NOMO-1 treated with dmso at 0.1 percent for 144 hours (cell line): ENCODE data around the gene GRK4.
"Not testable (repeated sequence)": the region's sequence is repeated elsewhere in the genome, so short reads cannot be mapped to it uniquely, and the experiment has no call there.

Experiments used
- DNase-seq: peaks from one replicate; lab custom pipeline; 2025; ENCODE audit not compliant: unreplicated experiment; lab: John Stamatoyannopoulos, UW

Gene GRK4

GRCh38 chr4:2941138-2942036 is 22.0 kb upstream of the GRK4 start:
- DNase-seq, result no peak

DNA sequence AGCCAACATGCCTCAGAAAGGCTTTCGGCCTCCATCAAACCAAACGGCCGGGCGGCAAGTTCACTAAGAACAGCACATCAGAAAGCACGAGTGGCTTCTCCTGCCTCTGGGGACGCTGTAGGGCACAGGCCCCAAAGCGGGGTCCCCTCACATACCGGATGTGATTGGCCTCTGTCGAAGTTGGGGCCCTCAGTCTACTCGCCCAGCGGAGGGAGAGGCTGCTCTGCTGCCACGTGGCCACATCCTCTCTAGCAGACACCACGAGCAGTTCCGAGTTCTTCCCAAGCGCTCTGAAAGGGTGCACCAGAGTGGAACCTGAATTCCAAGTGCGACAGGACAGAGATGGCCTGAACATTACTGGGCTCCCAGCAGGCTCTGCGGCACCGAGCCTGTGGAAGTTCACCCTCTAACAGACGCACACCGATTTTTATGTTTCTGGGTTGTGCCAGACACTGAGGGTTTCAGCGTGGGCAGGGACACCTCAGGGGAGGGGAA is 21.3 kb upstream of the GRK4 start:
- no peak for DNase-seq

DNA sequence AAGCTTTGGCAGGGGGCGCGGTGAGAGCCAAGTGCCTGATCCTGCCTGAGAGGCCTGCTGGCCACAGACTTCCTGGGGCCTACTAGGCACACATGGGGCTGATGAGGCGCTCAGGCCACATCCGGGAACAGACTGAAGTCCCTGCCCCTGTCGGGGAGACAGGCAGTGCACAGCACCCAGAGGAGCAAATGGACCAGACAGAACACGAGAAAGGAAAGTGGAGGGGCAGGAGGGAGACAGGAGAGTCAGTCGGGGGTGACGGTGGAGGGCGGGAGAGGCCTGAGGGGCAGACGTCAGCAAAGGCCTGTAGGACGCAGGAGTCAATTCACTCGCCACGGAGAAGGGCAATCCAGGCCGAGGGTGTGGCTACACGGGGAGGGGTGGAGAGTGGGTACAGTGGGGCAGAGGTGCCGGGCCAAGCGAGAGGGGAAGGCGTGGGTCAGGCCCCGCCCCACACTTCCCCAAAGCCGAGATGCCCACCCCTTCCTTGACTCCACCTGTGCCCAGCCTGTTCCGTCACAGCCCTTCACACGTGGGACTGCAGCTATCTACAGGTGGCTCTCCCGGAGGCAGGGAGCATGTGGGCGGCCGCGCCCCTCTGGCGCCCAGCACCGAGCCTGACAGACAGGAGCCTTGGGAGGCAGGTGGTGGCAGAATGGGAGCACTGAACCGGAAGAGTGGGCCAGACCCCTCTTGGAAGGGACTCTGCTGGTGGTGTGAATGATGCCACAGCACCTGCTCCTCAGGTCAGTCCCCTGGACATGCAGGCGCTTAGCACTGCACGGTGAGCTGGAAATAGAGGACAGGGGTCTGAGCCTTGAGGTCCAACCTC is 20.6 kb upstream of the GRK4 start:
- DNase-seq, result no peak

DNA sequence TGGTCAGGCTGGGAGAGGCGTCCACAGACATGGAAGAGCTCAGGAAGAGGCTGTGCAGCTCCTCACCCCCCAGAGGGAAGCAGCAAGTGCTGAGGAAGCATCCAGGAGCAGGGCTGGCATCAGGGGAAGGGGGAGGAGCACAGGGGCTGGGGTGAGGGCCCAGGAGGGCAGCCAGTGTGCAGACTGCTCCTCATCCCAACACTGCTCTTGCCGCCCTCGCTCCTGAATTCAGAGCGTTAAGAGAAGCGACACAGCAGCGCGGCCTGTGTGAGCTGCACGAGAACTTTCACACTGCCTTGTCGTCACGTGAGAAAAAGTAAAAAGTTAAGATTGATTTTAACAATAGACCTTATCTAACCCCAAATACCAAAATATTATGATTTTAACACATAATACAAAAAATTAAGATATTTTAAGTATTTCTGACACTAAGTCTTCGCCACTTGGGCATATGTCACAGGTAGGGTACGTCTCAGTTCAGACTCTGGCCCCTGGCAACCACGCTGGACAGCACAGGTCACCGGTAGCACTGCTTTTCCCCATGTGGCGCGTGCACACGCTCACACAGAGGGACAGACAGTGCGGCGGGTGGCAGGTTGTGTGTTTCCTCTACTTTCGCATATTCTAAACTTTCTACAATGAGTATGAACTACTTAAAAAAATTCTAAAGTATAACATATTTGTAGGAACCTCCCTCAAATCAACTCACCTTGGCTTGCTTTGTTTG is 19.8 kb upstream of the GRK4 start:
- DNase-seq, result no peak

DNA sequence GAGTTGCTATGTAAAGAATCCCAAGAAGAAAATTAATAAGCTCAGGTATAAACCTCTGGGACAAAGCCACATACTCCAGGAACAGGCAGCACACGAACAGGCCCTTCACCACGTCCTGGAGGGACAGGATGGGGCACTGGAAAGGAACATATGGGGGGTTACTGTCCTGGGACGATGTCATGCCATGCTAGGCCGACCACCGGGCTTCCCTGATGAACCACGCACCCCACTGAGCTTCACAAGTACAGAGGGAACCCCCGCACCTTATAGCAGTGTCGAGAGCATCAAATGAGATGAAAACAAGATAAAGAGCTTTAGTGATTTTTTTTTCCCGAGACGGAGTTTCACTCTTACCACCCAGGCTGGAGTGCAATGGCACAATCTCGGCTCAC is 19.3 kb upstream of the GRK4 start:
- no peak for DNase-seq

- DNase-seq, result no peak
These were observed 18.5 kb upstream of the GRK4 start for GRCh38 chr4:2944586-2945526.

DNA sequence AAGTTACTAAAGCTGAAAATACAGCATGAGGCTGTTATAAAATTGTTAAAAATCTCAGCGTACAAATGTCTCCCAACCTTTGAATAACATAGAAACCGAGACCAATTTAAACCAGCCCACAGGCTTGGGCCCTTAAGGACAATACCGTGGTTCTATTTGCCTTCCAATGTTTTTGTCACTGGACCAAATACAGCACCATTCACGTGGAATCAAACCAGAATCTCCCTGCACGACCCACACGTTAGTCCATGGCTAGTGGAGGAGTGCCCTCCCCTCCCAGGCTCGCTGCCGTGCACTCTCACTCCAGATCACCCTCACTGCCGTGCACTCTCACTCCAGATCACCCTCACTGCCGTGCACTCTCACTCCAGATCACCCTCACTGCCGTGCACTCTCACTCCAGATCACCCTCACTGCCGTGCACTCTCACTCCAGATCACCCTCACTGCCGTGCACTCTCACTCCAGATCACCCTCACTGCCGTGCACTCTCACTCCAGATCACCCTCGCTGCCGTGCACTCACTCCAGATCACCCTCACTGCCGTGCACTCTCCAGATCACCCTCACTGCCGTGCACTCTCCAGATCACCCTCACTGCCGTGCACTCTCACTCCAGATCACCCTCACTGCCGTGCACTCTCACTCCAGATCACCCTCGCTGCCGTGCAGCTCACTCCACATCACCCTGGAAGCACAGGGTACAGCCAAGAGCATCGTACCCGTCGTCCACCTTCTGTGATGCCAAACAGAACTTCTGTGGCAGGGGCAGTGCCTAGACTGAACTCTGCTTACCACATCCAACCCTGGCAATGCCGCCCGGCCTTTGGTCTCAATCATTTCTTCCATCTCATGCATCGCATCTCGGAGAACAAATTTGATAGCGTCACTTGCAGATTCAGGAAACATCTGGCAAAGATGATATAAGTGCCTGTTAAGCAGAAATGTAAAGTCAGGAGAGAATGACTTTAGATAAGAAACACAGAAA is 17.5 kb upstream of the GRK4 start:
- not testable (repeated sequence) for DNase-seq

DNA sequence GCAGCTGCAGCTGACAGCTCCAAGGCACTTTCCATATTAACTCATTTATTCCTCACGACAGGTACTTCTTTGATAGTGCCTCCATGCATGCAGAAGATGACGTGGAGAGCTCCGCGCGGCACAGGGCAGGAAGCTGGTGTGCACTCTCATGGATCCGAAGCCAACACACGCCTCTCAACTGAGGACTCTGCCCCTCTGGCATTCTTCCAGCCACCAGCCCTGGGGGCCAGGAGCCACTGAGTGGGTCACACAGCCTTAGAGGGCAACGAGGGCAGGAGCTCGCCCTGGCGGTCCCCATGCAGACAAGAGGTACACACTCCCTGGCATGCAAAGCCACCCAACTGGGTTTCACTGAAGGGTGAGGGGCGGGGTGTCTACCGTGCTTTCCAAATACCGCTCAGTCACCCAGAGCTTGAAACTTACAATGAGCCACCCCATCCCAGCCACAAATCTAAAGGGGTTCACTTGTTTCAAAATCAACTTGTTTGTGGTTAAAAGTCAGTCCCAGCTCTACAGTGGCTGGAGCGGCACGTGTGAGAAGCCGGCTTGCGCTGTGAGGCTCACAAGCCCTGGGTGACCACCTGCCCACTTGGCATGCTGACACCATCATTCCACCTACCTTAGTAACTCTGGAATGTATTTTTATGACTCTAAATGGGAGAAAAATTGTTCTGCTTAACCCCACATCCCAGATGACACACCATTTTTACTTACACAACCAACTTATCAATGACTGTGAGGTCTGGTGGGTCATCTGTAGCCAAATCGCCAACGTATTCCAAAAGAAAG is 16.4 kb upstream of the GRK4 start:
- DNase-seq, result no peak

GRCh38 chr4:2947926-2948325 is 15.4 kb upstream of the GRK4 start:
- DNase-seq, result no peak

DNA sequence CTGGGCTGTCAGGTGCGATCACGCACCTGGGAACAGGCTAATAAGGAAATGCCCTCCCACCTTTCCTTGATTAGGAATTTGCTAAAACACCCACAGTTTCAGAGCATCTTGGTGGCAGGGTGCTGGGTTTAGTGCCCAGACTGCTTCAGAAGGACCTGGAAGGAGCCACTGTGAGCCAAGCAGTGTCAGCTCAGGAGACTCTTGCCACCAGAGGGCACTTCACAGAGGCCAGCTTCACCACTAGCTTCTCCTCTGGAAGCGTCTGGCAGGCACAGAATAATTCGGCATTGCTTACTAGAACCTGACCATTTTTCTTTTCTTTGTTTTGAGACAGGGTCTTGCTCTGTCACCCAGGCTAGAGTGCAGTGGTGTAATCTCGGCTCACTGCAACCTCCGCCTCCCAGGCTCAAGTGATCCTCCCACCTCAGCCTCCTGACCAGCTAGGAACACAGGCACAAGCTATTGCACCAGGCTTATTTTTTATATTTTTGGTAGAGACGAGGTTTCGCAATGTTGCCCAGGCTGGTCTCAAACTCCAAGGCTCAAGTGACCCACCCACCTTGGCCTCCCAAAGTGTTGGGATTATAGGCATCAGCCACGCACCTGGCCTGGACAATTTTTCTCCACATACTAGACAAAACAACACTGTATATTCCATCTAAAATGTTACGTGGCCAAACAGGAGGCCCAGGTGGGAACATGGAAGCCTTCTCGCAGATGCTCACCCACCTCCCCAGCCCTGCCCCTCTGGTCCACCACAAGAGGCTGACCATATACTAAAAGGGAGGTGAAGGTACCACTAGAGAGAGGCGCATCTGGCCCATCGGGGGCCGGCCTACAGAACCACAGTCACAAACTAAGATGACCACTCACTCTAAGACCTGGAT is 14.2 kb upstream of the GRK4 start:
- DNase-seq, result no peak

DNA sequence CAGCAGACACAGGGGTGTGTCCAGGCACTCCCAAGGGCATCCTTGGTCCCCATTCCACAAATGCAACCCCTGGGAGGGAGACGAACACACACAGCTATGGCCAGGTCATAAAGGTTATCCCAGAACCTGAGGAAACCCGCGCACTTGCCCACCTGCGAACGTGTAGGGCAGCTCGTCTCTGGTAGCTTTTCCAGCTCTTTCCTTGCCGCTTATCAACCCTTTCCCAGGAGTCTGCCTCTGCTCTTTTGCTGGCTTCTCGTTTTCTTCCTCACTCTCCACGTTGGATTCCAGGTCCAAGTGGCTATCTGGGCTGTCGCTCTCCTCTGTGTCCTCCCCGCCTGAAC is 13.6 kb upstream of the GRK4 start:
- no peak for DNase-seq

DNA sequence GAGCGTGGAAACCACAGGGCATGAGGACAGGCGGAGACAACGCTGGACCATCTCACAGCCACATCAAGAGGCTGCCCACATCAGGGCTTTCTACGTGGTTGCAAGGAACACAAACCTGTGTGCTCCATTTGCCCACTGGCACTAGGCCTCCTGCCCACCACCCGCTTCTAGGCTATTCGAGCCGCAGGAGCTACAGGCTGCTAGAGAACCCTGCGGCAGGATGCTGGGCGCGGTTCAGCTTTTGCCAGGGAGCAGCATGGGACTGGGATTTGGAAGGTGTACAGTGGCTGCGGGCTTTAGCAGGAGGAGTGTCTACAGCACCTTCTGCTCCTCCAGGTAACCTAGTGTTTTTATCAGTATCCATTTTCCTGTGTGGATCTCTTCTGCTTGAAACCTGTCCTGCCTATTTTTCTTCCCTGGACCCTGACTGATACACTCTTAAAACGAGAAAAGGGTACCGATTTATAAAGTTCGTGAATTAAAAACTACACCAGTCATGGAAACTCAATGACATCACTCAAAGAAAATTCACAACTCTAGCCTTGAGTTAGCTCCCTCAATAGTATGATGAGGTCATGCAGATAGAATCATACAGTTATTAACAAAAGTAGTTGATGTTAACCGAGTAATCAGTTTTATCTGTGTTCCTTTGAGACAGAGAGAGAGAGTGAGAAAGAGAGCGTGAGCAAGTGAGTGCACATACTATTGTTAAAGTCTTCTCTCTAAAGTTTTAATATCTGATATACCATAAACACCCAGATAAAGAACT is 13.0 kb upstream of the GRK4 start:
- DNase-seq, result no peak

DNA sequence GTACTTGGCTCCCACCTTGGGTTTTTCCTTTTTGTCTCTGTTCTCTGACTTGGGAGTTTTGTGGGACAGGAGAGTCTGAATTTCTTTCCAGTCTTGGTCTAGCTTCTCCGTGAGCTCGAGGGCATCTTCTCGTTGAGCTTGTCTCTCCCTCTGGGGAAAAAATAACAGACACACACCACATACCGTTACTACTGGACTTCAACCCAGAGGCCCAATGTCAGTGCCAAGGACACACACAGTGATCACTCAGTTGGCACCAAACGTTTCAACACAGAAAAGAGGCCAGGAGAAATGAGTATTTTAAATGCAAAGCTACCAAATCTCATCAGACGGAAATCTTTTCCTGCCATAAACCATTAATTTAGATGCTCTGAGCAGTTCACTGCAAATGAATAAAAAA is 9.9 kb upstream of the GRK4 start:
- DNase-seq, result no peak

- no peak for DNase-seq
These were observed 8.8 kb upstream of the GRK4 start for GRCh38 chr4:2954358-2955185.

DNA sequence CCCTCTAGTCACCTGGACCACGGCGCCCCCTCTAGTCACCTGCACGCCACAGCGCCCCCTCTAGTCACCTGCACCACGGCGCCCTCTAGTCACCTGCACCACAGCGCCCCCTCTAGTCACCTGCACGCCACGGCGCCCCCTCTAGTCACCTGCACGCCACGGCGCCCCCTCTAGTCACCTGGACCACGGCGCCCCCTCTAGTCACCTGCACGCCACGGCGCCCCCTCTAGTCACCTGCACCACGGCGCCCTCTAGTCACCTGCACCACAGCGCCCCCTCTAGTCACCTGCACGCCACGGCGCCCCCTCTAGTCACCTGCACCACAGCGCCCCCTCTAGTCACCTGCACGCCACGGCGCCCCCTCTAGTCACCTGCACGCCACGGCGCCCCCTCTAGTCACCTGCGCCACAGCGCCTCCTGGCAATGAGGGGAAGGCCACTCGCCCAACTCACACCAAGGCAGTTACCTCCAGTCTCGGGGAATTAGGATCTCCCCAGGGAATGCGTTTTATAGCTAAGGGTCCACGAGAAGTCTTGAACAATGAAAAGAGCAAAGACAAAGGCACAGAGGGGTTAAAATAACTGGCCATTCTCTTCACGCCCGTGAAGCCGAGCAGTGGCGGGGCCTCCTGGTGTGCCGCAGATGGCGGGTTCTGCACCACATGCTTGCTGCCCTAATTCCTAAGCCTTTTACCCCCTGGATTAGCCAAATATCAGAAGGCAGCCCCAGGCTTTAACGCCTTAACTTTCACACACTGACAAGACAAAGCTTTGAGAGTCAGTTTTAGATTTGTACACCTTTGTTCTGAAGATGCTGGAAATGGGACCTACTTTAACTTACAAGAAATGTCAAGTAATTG is 8.0 kb upstream of the GRK4 start:
- not testable (repeated sequence) for DNase-seq
